Common myeloid progenitor, CD34-positive (primary cell): ENCODE data around the gene CLEC3A. TPM values are rescaled to one million over a fixed set of nuclear protein-coding genes. Genes with fewer than 3 reads are reported as not detected.
A peak's percentile ranks its signal among the peaks of the same experiment; 100 is the strongest.

ENCODE experiments used
- CTCF ChIA-PET: fragments of 350-600 bp; sonication (Branson Sonifier 250); formaldehyde crosslinking; loops from one replicate; lab custom pipeline; 2021; ENCODE audit warnings: antibody characterized with exemption; lab: Charles Lee
- POLR2A ChIA-PET: fragments of 350-600 bp; sonication (Branson Sonifier 250); formaldehyde crosslinking; loops from one replicate; lab custom pipeline; 2021; ENCODE audit warnings: antibody characterized with exemption; lab: Charles Lee
- DNase-seq, 3 donors: peaks; one replicate each; pipeline versions ENCODE4 v3.0.0 to v3.0.0-alpha.2; 2013
- H3K27ac ChIP-seq, 2 experiments: 1 replicate in 1 of 2; 2 replicates in 1 of 2; pipeline ENCODE4 v1.7.0; 2013; ENCODE audit warnings: inconsistent platforms in 2 of 2, low read length in 2 of 2, mild to moderate bottlenecking in 2 of 2, low read depth in 1 of 2, moderate library complexity in 1 of 2; ENCODE audit not compliant: severe bottlenecking in 2 of 2, insufficient read depth in 1 of 2, poor library complexity in 1 of 2
- H3K27me3 ChIP-seq, 5 experiments: replicated peaks in 2 of 5; 1 replicate in 3 of 5; 2 replicates in 2 of 5; pipeline versions ENCODE4 v1.6.1 to v1.7.0; 2013; ENCODE audit warnings: low read length in 4 of 5, mild to moderate bottlenecking in 2 of 5, moderate library complexity in 2 of 5, inconsistent platforms in 1 of 5; ENCODE audit not compliant: insufficient read depth in 5 of 5, control insufficient read depth in 4 of 5
- H3K36me3 ChIP-seq, 4 experiments: 1 replicate in 2 of 4; 2 replicates in 2 of 4; pipeline versions ENCODE4 v1.6.1 to v1.7.0; 2013; ENCODE audit warnings: low read length in 3 of 4, control low read depth in 1 of 4, mild to moderate bottlenecking in 1 of 4; ENCODE audit not compliant: control insufficient read depth in 4 of 4, insufficient read depth in 4 of 4
- H3K4me1 ChIP-seq, 4 experiments: 1 replicate in 3 of 4; 2 replicates in 1 of 4; pipeline versions ENCODE4 v1.6.1 to v1.7.1; 2013; ENCODE audit warnings: low read length in 3 of 4, mild to moderate bottlenecking in 3 of 4, control low read depth in 1 of 4, inconsistent platforms in 1 of 4, moderate library complexity in 1 of 4; ENCODE audit not compliant: control insufficient read depth in 4 of 4, insufficient read depth in 4 of 4; ENCODE audit errors: control extremely low read depth in 1 of 4
- H3K4me3 ChIP-seq, 7 experiments: 1 replicate in 4 of 7; 2 replicates in 3 of 7; pipeline versions ENCODE4 v1.5.1 to v1.7.0; 2013; ENCODE audit warnings: mild to moderate bottlenecking in 7 of 7, low read length in 6 of 7, moderate library complexity in 6 of 7, inconsistent platforms in 2 of 7, low read depth in 2 of 7, control low read depth in 1 of 7; ENCODE audit not compliant: insufficient read depth in 4 of 7, control insufficient read depth in 1 of 7; ENCODE audit errors: extremely low read depth in 1 of 7
- H3K9me3 ChIP-seq, 5 experiments: 1 replicate in 4 of 5; 2 replicates in 1 of 5; pipeline versions ENCODE4 v1.6.1 to v1.7.1; 2013; ENCODE audit warnings: low read length in 4 of 5, mild to moderate bottlenecking in 2 of 5, inconsistent platforms in 1 of 5, low read depth in 1 of 5, moderate library complexity in 1 of 5; ENCODE audit not compliant: control insufficient read depth in 4 of 5, insufficient read depth in 2 of 5; ENCODE audit errors: control extremely low read depth in 1 of 5
- WGBS: methylation state at CpG from one replicate; pipeline ENCODE4 v1.1.5; 2013; ENCODE audit not compliant: insufficient coverage; 5-methylcytosine and 5-hydroxymethylcytosine counted together
- polyA plus RNA-seq: library from polyadenylated mRNA; unstranded; fragments of 120-200 nt; gene quantifications from one replicate; pipeline ENCODE4 v1.2.1, GENCODE V29; 2013

Gene CLEC3A, protein sequence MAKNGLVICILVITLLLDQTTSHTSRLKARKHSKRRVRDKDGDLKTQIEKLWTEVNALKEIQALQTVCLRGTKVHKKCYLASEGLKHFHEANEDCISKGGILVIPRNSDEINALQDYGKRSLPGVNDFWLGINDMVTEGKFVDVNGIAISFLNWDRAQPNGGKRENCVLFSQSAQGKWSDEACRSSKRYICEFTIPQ
- polyA plus RNA-seq: not detected

DNA sequence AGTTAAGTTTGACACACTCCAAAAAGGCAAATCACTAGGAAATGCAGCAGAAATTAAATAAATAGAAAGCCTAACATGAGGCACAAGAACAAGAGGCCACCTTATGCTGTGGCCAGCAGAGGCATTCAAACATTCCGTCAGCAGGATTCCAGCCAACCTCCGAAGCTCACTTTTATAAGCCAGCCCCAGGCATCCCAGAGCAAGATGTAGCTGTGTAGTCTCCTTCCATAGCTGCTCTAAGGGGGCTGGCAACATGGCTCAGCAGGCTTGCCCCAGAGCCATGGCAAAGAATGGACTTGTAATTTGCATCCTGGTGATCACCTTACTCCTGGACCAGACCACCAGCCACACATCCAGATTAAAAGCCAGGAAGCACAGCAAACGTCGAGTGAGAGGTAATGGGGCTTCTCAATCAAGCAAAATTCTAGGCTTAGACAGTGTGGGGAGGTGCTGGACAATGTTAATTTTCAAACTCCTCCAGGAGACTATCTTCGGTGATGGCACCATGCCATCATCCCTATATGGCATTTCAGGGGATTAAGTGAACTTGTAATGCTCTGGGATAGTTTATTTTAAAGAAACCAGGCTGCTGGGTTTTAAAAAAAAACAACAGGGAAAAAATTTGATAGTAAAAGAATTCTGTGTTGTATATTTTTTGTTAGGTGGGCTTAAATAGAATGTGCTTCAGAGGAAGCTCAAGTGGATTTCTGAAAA is at the start of gene CLEC3A:
CLEC3A (plus strand) TSS at position 202 of the 714 bp plus-strand sequence; CDS start at position 281, 79 bp downstream.
- Histone ChIP-seq H3K9me3 (no peaks in the 10 kb centered on the region), H3K36me3 (no peaks in the 10 kb centered on the region), H3K4me3 (no peak within 1 kb of the TSS), H3K4me1 (no peaks in the 10 kb centered on the region), H3K27me3 (peaks cover 0 to 6% (median 0%) of the 10 kb centered on the region in 5 experiments), H3K27ac (no peak within 1 kb of the TSS)
- 94% methylated on average over 2 of the region's 5 CpGs for WGBS
- ChIA-PET POLR2A (no interaction called here), CTCF (no interaction called here)
- no peak for DNase-seq

DNA sequence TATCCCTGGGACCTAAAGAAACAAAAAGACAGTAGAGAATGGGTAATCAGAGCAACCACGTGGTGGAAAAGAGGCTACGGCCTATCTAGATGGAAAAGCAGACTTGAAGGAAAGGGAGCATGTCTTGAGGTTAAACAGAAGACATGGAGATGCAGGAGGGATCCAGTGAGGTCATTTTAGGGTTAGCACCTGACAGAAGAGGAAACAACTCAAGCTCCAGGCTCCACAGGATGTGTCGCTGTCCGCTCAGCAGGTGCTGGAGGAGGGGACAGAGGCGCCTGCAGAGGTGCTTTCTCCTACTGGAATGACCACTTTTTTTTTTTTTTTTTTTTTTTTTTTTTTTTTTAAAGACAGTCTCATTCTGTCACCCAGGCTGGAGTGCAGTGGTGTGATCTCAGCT is 47.5 kb upstream of the CLEC3A start:
- Histone ChIP-seq H3K27ac (no peak overlapping the region), H3K4me1 (peaks cover 0 to 4% (median 0%) of the 10 kb centered on the region in 4 experiments), H3K4me3 (no peak overlapping the region), H3K36me3 (no peaks in the 10 kb centered on the region), H3K9me3 (no peaks in the 10 kb centered on the region), H3K27me3 (peaks cover 0 to 4% (median 0%) of the 10 kb centered on the region in 5 experiments)
- ChIA-PET CTCF (interaction anchor here (9.5 kb wide), 1 partner anchor 298 kb away, joined by 95 read pairs; no protein-coding TSS in a partner anchor), POLR2A (no interaction called here)
- peak in 2 of 3 donors; percentile 29 to 50 for DNase-seq
- WGBS: 52% methylated on average over 2 of the region's 5 CpGs

DNA sequence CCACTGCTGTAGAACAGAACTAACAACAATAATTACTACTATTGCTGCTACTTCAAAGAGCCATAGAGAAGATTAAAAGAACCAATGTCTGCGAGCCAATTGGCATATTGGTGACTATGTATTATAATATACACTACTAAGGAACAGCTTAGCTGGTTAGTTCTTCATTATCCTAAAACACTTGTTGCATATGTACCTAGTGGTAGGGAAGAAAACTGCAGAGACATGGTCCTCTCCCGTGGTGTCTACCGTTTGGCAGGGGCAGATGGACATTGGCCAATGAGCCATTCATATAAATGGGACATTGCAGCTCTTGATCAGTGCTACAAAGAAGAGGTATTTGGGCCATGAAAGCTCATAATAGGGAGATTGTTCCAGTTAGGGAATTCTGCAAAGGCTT is 46.4 kb upstream of the CLEC3A start:
- H3K4me3 ChIP-seq: no peak overlapping the region
- peaks cover 0 to 4% (median 0%) of the 10 kb centered on the region in 5 experiments for H3K27me3 ChIP-seq
- WGBS: 100% methylated on average over 2 of the region's 3 CpGs
- DNase-seq: no peak
- ChIA-PET POLR2A (interaction anchor here (0.6 kb wide), 1 partner anchor 282 kb away, joined by 3 read pairs; no protein-coding TSS in a partner anchor), CTCF (interaction anchor here (0.8 to 9.5 kb wide), 2 partner anchors 253 to 299 kb away, joined by 3 to 95 read pairs; partner anchors contain the start of gene NUDT7)
- no peaks in the 10 kb centered on the region for H3K9me3 ChIP-seq
- no peaks in the 10 kb centered on the region for H3K36me3 ChIP-seq
- peaks cover 0 to 2% (median 0%) of the 10 kb centered on the region in 4 experiments for H3K4me1 ChIP-seq
- no peak overlapping the region for H3K27ac ChIP-seq

DNA sequence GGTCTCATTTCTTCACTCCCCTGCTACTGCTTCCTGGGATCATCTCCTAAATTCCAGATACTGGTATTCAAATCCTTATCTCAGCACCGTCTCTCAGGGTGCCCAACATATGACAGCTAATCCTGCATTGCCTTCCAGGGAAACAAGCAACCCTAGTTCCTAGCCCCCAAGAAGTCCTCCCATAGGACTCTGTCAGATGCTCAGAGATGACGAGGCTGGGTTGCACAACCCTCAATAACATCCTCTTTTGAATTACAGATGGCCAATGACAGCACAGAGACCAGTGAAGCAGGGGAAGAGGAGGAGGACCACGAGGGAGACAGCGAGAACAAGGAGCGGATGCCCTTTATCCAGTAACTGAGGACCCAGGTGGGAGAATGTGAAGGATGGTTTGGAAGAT is 45.0 kb upstream of the CLEC3A start:
- Histone ChIP-seq H3K9me3 (no peaks in the 10 kb centered on the region), H3K4me3 (no peak overlapping the region), H3K27me3 (peaks cover 0 to 4% (median 0%) of the 10 kb centered on the region in 5 experiments), H3K4me1 (no peaks in the 10 kb centered on the region), H3K36me3 (no peaks in the 10 kb centered on the region), H3K27ac (no peak overlapping the region)
- ChIA-PET CTCF (interaction anchor here (9.5 kb wide), 1 partner anchor 301 kb away, joined by 95 read pairs; no protein-coding TSS in a partner anchor), POLR2A (no interaction called here)
- 85% methylated on average over 3 of the region's 5 CpGs for WGBS
- no peak for DNase-seq

DNA sequence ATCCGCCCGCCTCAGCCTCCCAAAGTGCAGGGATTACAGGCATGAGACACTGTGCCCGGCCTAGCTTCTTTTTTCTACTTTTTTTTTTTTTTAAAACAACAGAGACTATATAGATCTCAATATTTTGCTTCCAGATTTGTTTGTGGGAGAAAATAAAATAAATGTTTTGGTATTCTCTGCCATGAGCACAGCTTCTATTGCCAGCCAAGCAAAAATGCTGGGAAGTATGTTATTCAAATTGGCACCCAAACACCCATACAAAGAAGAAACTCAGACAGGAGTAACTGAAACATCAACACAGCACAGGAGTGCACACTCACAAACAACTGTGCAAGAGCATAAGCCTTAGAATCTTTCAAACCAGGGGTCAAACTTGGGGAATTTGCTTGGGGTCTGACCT is 37.2 kb upstream of the CLEC3A start:
- no peak for DNase-seq
- Histone ChIP-seq H3K27me3 (peaks cover 0 to 1% (median 0%) of the 10 kb centered on the region in 5 experiments), H3K27ac (no peak overlapping the region), H3K36me3 (no peaks in the 10 kb centered on the region), H3K4me3 (no peak overlapping the region), H3K4me1 (no peaks in the 10 kb centered on the region), H3K9me3 (no peaks in the 10 kb centered on the region)
- 100% methylated on average over 1 of the region's 3 CpGs for WGBS
- POLR2A ChIA-PET: no interaction called here
- CTCF ChIA-PET: interaction anchor here (1.4 kb wide), 1 partner anchor 16 kb away, joined by 3 read pairs; no protein-coding TSS in a partner anchor

DNA sequence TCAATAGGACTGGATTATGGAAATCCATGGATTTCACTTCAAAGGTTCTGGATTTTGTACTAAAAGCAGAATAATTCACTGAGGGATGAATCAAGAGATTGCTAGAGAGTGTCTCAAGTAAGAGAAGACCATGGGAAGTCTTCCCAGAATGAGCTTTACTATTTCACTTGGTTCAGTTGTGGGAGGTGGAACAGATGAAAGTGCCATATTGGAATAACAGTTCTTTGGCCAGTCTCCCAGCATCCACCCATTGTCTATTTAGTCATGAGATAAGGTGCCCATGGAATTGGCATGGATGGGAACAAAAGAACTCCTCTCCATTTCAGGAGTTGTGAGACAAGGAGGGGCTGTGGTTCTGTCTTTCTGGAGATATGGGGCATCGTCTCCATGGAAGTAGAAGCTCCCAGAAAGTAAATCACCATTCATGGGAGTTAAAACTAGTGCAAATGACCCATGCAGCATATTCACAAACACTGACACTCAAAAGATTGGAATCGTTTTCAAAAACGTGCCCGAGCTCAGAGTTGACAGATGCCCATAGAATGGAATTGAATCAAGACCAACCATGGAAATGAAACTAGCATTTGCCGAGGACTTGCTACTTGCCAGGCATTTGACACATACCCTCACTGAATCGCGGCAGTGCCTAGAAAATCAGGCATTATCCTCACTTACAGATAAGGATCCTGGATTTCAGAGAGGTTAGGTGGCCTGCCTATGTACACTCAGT is 36.2 kb upstream of the CLEC3A start:
- Histone ChIP-seq H3K9me3 (no peaks in the 10 kb centered on the region), H3K4me1 (no peaks in the 10 kb centered on the region), H3K4me3 (no peak overlapping the region), H3K27ac (no peak overlapping the region), H3K27me3 (peaks cover 0 to 1% (median 0%) of the 10 kb centered on the region in 5 experiments), H3K36me3 (no peaks in the 10 kb centered on the region)
- POLR2A ChIA-PET: no interaction called here
- DNase-seq: no peak
- CTCF ChIA-PET: interaction anchor here (0.9 to 1.5 kb wide), 4 partner anchors 13 to 19 kb away, joined by 3 to 5 read pairs (median 4); no protein-coding TSS in a partner anchor
- WGBS: 88% methylated on average over 6 of the region's 7 CpGs
